MM.1S (cell line): ENCODE results near the gene RIBC1.

Source experiments
- DNase-seq: peaks from one replicate; pipeline ENCODE4 v3.0.0-alpha.2; 2015
- H2AFZ ChIP-seq: fragments of 300-600 bp; sonication (generic); 2 replicates; pipeline ENCODE4 v1.6.0; 2016; ENCODE audit warnings: antibody characterized with exemption, low read length
- H3F3A ChIP-seq: fragments of 300-600 bp; sonication (generic); 2 replicates; pipeline ENCODE4 v1.6.1; 2016; ENCODE audit warnings: mild to moderate bottlenecking, antibody characterized with exemption, low read length, moderate library complexity, mixed read lengths; ENCODE audit not compliant: insufficient read depth
- H3K27ac ChIP-seq: fragments of 300-600 bp; sonication (generic); 2 replicates; pipeline ENCODE4 v1.5.1; 2016; ENCODE audit warnings: mild to moderate bottlenecking, low read length
- H3K27me3 ChIP-seq: fragments of 300-600 bp; sonication (generic); replicated peaks from 2 replicates; pipeline ENCODE4 v1.6.0; 2016; ENCODE audit warnings: low read length; ENCODE audit not compliant: insufficient read depth
- H3K36me3 ChIP-seq: fragments of 300-600 bp; sonication (generic); replicated peaks from 2 replicates; pipeline ENCODE4 v1.6.1; 2016; ENCODE audit warnings: mild to moderate bottlenecking, low read length, mixed read lengths; ENCODE audit not compliant: insufficient read depth
- H3K4me1 ChIP-seq: fragments of 300-600 bp; sonication (generic); 2 replicates; pipeline ENCODE4 v1.6.1; 2016; ENCODE audit warnings: low read length, mixed read lengths
- H3K4me2 ChIP-seq: fragments of 300-600 bp; sonication (generic); 2 replicates; pipeline ENCODE4 v1.6.0; 2016; ENCODE audit warnings: low read depth, low read length
- H3K4me3 ChIP-seq: fragments of 300-600 bp; sonication (generic); 2 replicates; pipeline ENCODE4 v1.5.1; 2016; ENCODE audit warnings: low read length, mixed read lengths
- H3K79me2 ChIP-seq: fragments of 300-600 bp; sonication (generic); 2 replicates; pipeline ENCODE4 v1.6.1; 2016; ENCODE audit warnings: mixed run types, low read length, mixed read lengths
- H3K9ac ChIP-seq: fragments of 300-600 bp; sonication (generic); 2 replicates; pipeline ENCODE4 v1.6.1; 2016; ENCODE audit warnings: low read length, mixed read lengths
- H3K9me2 ChIP-seq: fragments of 300-600 bp; sonication (generic); replicated peaks from 2 replicates; pipeline ENCODE4 v1.6.1; 2016; ENCODE audit warnings: mild to moderate bottlenecking, low read length, mixed read lengths; ENCODE audit not compliant: insufficient read depth
- H3K9me3 ChIP-seq: fragments of 300-600 bp; sonication (generic); replicated peaks from 2 replicates; pipeline ENCODE4 v1.6.1; 2016; ENCODE audit warnings: mild to moderate bottlenecking, low read length, mixed read lengths; ENCODE audit not compliant: insufficient read depth
- H4K20me1 ChIP-seq: fragments of 300-600 bp; sonication (generic); 2 replicates; pipeline ENCODE4 v1.6.1; 2016; ENCODE audit warnings: mild to moderate bottlenecking, low read length, moderate library complexity, mixed read lengths; ENCODE audit not compliant: insufficient read depth
- EZH2 ChIP-seq: fragments of 300-600 bp; sonication (generic); optimal IDR thresholded peaks from 2 replicates; pipeline ENCODE3; 2017; ENCODE audit warnings: low read depth, mild to moderate bottlenecking, antibody characterized with exemption, low read length, mixed read lengths
- EZH2phosphoT487 ChIP-seq: fragments of 300-600 bp; sonication (generic); IDR thresholded peaks from 2 replicates; pipeline ENCODE4 v1.6.1; 2018; ENCODE audit warnings: antibody characterized with exemption, low read length
- TF ChIP-seq, protein P1 (sequence below): fragments of 300-600 bp; sonication (generic); IDR thresholded peaks from 2 replicates; pipeline ENCODE4 v1.5.1; 2016; ENCODE audit warnings: antibody characterized with exemption, low read length, mixed read lengths

RIBC1 gene

DNA sequence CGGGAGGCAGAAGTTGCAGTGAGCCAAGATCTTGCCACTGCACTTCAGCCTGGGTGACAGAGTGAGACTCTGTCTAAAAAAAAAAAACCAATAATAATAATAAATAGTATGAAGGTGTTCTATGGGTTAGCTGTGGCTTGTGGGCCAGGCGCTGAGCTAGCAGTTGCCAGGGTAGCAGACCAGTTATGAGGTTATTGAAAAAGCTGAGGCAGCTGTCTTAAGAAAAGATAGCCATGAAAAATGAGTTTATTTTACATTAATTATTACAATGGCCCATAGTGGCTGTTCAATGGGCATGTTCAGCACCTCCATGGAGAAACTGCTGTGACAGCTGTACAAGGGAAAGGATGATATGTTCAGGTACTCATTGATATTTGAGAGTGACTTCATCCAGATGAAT, 24.8 kb downstream of the RIBC1 start:
- Histone ChIP-seq H3K36me3 (no peaks in the 10 kb centered on the region), H3K9ac (no peak overlapping the region), H3K27ac (no peak overlapping the region), H2AFZ (no peak overlapping the region), H3K9me3 (no peaks in the 10 kb centered on the region), H3K27me3 (no peaks in the 10 kb centered on the region), H3K4me3 (no peak overlapping the region), H4K20me1 (no peaks in the 10 kb centered on the region), H3F3A (no peaks in the 10 kb centered on the region), H3K4me2 (no peak overlapping the region), H3K4me1 (no peaks in the 10 kb centered on the region), H3K9me2 (no peaks in the 10 kb centered on the region), H3K79me2 (no peaks in the 10 kb centered on the region)
- TF ChIP-seq EZH2, result no peak
- TF ChIP-seq, protein P1, sequence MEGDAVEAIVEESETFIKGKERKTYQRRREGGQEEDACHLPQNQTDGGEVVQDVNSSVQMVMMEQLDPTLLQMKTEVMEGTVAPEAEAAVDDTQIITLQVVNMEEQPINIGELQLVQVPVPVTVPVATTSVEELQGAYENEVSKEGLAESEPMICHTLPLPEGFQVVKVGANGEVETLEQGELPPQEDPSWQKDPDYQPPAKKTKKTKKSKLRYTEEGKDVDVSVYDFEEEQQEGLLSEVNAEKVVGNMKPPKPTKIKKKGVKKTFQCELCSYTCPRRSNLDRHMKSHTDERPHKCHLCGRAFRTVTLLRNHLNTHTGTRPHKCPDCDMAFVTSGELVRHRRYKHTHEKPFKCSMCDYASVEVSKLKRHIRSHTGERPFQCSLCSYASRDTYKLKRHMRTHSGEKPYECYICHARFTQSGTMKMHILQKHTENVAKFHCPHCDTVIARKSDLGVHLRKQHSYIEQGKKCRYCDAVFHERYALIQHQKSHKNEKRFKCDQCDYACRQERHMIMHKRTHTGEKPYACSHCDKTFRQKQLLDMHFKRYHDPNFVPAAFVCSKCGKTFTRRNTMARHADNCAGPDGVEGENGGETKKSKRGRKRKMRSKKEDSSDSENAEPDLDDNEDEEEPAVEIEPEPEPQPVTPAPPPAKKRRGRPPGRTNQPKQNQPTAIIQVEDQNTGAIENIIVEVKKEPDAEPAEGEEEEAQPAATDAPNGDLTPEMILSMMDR, result no peak
- no peak for TF ChIP-seq EZH2phosphoT487
- DNase-seq, result no peak

DNA sequence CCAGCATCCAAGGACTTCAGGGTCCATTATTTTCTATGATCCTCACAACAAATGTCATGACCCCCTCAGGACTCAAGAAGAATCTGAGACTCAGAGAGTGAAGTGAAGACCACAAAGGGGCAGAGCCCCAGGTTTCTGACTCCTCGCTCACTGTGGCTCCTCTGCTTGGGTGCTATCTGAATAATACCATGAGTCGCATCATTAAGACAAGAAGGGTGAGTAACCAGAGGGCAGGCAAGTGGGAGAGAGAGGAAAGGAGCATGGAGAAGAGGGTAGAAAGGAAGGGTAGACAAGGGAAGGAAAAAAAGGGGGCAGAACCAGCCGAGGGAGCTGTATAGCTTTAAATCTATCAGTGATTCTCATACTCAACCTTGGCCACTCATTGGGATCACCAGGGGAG, 27.0 kb downstream of the RIBC1 start:
- no peak overlapping the region for H2AFZ ChIP-seq
- no peaks in the 10 kb centered on the region for H3K79me2 ChIP-seq
- no peaks in the 10 kb centered on the region for H3K4me1 ChIP-seq
- DNase-seq, result no peak
- H3K27me3 ChIP-seq, result no peaks in the 10 kb centered on the region
- no peaks in the 10 kb centered on the region for H3F3A ChIP-seq
- H3K9me3 ChIP-seq, result no peaks in the 10 kb centered on the region
- no peak overlapping the region for H3K4me2 ChIP-seq
- H3K4me3 ChIP-seq, result no peak overlapping the region
- no peaks in the 10 kb centered on the region for H3K36me3 ChIP-seq
- H3K9me2 ChIP-seq, result no peaks in the 10 kb centered on the region
- no peaks in the 10 kb centered on the region for H4K20me1 ChIP-seq
- TF ChIP-seq EZH2phosphoT487 (no peak), EZH2 (no peak)
- TF ChIP-seq, protein P1, result no peak
- no peak overlapping the region for H3K9ac ChIP-seq
- no peak overlapping the region for H3K27ac ChIP-seq

DNA sequence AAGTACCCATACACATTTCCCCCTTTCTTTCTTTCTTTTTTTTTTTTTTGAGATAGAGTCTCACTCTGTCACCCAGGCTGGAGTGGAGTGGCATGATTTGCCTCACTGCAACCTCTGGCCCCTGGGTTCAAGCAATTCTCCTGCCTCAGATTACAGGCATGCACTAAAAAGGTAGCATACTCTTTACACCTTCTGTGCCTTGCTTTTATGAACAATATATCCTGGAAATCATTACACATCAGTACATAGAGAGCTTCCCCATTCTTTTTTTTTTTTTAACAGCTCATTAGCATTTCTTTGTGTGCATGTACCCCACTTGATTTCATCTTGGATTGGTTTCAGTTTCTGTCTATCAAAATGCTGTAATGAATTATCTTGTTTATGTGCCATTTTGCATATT, 30.1 kb downstream of the RIBC1 start:
- H3F3A ChIP-seq, result no peaks in the 10 kb centered on the region
- no peaks in the 10 kb centered on the region for H3K9me3 ChIP-seq
- no peaks in the 10 kb centered on the region for H3K4me1 ChIP-seq
- no peaks in the 10 kb centered on the region for H3K79me2 ChIP-seq
- H3K9me2 ChIP-seq, result no peaks in the 10 kb centered on the region
- DNase-seq, result no peak
- no peaks in the 10 kb centered on the region for H4K20me1 ChIP-seq
- H2AFZ ChIP-seq, result no peak overlapping the region
- TF ChIP-seq EZH2phosphoT487, result no peak
- no peak for TF ChIP-seq EZH2
- TF ChIP-seq, protein P1, result no peak
- no peak overlapping the region for H3K27ac ChIP-seq
- H3K27me3 ChIP-seq, result no peaks in the 10 kb centered on the region
- H3K9ac ChIP-seq, result no peak overlapping the region
- H3K4me2 ChIP-seq, result no peak overlapping the region
- H3K4me3 ChIP-seq, result no peak overlapping the region
- no peaks in the 10 kb centered on the region for H3K36me3 ChIP-seq
